Coronary artery (tissue), 2 donors: Measurements from ENCODE around the gene PI4KA.
"Not testable (repeated sequence)": the region's sequence is repeated elsewhere in the genome, so short reads cannot be mapped to it uniquely, and the experiment has no call there.

Experiments used
- DNase-seq: peaks from one replicate; pipeline ENCODE4 v3.0.0-alpha.2; 2017; ENCODE audit warnings: low spot score
- H3K27ac ChIP-seq, 2 donors: fragments of 200-600 bp; sonication (generic); one replicate each; pipeline ENCODE4 v1.5.1; 2016 to 2019
- H3K4me3 ChIP-seq: fragments of 200-600 bp; sonication (generic); 2 replicates; pipeline ENCODE4 v1.5.1; 2016; ENCODE audit warnings: mild to moderate bottlenecking, moderate library complexity
- TF ChIP-seq, protein P1 (sequence below): fragments of 200-600 bp; sonication (generic); IDR thresholded peaks from one replicate; pipeline ENCODE4 v1.5.1; 2019; ENCODE audit warnings: antibody characterized with exemption

The PI4KA gene

DNA sequence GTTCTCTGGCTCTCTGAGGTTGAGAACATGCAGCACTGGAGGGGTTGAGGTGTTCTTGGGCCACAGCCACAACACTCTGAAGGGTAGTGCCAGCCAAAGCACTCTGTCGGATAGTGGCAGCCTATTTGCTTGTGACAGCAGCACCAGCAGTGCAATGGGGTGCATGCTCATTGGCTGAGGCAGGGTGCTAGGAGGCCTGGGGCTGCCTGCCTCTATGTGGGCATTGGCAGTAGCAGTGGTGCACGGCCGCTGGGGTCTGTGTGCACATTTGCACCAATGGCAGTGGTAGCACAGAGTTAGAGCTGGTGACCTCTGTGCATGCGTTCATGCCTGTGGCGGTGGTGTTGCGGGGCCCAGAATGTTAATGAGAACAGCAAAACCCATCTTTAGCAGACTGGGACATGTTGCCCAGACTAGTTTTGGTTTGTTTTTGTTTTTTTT lies 25.4 kb downstream of the PI4KA start:
- DNase-seq = no peak
- TF ChIP-seq, protein P1, sequence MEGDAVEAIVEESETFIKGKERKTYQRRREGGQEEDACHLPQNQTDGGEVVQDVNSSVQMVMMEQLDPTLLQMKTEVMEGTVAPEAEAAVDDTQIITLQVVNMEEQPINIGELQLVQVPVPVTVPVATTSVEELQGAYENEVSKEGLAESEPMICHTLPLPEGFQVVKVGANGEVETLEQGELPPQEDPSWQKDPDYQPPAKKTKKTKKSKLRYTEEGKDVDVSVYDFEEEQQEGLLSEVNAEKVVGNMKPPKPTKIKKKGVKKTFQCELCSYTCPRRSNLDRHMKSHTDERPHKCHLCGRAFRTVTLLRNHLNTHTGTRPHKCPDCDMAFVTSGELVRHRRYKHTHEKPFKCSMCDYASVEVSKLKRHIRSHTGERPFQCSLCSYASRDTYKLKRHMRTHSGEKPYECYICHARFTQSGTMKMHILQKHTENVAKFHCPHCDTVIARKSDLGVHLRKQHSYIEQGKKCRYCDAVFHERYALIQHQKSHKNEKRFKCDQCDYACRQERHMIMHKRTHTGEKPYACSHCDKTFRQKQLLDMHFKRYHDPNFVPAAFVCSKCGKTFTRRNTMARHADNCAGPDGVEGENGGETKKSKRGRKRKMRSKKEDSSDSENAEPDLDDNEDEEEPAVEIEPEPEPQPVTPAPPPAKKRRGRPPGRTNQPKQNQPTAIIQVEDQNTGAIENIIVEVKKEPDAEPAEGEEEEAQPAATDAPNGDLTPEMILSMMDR = no peak
- no peak overlapping the region for H3K27ac ChIP-seq
- H3K4me3 ChIP-seq = no peak overlapping the region

DNA sequence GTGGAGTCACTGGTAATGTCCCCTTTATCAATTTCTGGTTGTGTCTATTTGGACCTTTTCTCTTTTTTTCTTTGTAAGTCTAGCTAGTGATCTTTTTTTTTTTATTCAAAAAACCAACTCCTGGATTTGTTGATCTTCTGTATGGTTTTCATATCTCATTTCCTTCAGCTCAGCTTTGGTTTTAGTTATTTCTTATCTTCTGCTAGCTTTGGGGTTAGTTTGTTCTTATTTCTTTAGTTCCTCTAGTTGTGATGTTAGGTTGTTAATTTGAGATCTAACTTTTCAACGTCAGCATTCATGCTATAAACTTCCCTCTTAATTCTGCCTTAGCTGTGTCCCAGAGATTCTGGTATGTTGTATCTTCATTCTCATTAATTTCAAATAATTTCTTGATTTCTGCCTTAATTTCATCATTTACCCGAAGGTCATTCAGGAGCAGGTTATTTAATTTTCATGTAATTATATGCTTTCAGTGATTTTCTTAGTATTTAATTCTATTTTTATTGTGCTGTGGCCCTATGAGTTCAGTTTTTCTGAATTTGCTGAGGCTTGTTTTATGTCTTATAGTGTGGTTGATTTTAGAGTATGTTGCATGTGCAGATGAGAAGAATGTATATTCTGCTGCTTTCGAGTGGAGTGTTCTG lies 29.0 kb downstream of the PI4KA start:
- DNase-seq = no peak
- TF ChIP-seq, protein P1 = no peak
- Histone ChIP-seq H3K4me3 (no peak overlapping the region), H3K27ac (no peak overlapping the region)

DNA sequence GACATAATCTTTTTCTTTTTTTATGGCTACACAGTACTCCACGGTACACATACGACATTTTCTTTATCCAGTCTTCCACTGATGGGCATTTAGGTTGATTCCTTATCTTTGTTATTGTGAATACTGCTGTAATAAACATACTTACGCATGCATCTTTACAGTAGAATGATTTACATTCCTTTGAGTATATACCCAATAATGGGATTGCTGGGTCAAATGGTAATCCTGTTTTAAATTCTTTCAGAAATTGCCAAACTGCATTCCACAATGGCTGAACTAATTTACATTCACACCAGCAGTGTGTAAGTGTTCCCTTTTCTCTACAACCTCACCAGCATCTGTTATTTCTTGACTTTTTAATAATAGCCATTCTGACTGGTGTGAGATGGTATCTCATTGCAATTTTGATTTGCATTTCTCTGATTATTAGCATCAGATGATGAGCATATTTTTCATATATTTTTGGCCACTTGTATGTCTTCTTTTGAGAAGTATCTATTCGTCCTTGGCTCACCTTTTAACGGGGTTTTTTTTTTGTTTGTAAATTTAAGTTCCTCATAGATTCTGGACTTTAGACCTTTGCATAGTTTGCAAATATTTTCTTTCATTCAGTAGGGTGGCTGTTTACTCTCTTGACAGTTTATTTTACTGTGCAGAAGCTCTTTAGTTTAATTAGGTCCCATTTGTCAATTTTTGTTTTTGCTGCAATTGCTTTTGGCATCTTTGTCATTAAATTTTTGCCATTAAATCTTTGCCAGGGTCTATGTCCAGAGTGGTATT lies 32.0 kb downstream of the PI4KA start:
- not testable (repeated sequence) for DNase-seq, H3K27ac ChIP-seq, H3K4me3 ChIP-seq

DNA sequence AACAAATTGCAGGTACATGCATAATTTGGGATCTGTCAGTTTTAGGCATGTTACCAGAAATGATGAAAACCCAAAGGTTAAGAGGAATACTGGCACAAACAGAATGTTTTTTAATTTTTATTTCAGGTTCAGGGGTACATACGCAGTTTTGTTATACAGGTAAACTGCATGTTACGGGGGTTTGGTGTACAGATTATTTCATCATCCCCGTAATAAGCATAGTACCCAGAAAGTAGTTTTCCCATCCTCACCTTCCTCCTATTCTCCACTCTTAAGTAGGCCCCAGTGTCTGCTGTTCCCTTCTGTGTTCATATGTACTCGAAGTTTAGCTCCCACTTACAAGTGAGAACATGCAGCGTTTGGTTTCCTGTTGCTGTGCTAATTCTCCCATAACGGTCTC lies 33.0 kb downstream of the PI4KA start:
- no peak for DNase-seq
- Histone ChIP-seq H3K27ac (no peak overlapping the region), H3K4me3 (no peak overlapping the region)
- TF ChIP-seq, protein P1 = no peak

DNA sequence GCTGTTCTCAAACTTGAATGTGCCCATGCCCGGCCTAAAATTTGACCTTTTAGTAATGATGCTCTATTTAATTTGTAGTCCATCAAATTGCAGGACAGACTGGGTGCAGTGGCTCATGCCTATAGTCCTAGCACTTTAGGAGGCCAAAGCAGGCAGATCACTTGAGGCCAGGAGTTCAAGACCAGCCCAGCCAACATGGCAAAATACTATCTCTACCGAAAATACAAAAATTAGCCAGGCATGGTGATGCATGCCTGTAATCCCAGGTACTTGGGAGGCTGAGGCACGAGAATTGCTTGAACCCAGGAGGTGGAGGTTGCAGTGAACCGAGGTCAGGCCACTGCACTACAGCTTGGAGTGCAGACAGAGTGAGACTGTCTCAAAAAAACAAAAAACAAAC lies 33.4 kb downstream of the PI4KA start:
- not testable (repeated sequence) for H3K4me3 ChIP-seq, H3K27ac ChIP-seq, DNase-seq

DNA sequence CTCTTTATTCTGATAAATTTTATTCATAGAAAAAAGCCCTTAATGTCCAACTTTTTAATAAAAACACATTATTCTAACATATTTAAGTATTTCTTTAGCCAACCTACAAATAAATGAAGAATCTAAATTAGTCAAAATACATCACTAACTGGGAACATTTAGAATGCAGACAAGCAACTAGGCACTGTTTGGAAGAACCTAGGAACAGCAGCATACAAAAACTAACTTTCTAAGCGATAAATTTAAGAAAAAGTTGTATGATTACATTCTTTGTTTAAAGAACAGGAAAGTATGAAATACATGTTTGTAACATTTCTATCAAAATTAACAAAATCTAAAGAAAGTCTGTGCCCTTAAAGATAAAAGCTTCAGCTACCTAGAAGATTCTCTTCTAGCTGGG lies 35.3 kb downstream of the PI4KA start:
- no peak for DNase-seq
- H3K27ac ChIP-seq = no peak overlapping the region
- H3K4me3 ChIP-seq = no peak overlapping the region
- TF ChIP-seq, protein P1 = no peak

DNA sequence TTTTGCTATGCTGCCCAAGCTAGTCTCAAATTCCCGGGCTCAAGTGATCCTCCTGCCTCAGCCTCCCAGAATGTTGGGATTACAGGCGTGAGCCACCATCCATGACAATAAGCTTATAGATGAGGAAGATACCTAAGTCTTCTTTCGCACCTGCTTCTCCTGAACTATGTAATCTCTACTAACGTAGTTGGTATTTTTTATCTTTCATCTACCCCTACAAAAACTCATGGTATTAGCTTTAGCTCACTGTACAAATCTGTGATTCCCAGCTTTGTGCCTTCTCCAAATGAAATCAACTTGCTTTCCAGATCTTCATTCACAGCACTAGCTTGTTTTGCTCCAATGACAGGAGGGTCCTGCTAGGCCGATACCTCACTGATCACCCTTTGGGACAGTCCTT lies 36.4 kb downstream of the PI4KA start:
- TF ChIP-seq, protein P1 = no peak
- DNase-seq = no peak
- no peak overlapping the region for H3K4me3 ChIP-seq
- no peak overlapping the region for H3K27ac ChIP-seq

DNA sequence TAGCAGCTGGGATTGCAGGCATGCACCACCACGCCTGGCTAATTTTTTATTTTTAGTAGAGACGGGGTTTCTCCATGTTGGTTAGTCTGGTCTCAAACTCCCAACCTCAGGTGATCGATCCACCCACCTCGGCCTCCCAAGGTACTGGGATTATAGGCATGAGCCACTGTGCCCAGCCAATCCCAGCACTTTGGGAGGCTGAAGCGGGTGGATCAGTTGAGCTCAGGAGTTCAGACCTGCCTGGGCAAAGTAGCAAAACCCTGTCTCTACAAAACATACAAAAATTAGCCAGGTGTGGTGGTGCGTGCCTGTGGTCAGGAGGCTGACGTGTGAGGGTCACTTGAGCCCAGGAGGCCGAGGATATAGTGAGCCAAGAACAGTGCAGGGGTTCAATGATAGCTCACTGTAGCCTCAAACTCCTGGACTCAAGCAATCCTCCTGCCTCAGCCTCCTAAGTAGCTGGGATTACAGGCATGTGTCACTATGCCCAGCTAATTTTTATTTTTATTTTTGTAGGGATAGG lies 36.8 kb downstream of the PI4KA start:
- H3K27ac ChIP-seq, H3K4me3 ChIP-seq, DNase-seq: not testable (repeated sequence)
